Measurements from ENCODE around the gene TSSK6. TPM values are rescaled to one million over a fixed set of nuclear protein-coding genes. Genes with fewer than 3 reads are reported as not detected.

TSSK6 gene
- total RNA-seq, 1 donor from 2014 or later = 1.3 TPM

- ATAC-seq = peak; percentile 96
- peak; percentile 95 for DNase-seq (ENCODE audit: low spot score)
- intact Hi-C loops (cut with DNase I) = no loop called here
Observed at GRCh38 chr19:19515642-19516519, 533 bp upstream of the TSSK6 start, which contains the start of gene NDUFA13. Gene NDUFA13, plus strand, starts transcription at chr19:19516225. Its CDS starts 14 bp downstream, at chr19:19516239.

- intact Hi-C loops (cut with DNase I) = no loop called here
- DNase-seq (ENCODE audit: low spot score) = peak; percentile 89
- ATAC-seq = peak; percentile 73
Observed at GRCh38 chr19:19514215-19514657, 1.1 kb downstream of the TSSK6 start.

GRCh38 chr19:19513682-19514081 lies 1.7 kb downstream of the TSSK6 start:
- no peak for ATAC-seq
- intact Hi-C loops (cut with DNase I) = no loop called here

GRCh38 chr19:19510432-19510831 lies 4.9 kb downstream of the TSSK6 start:
- DNase-seq (ENCODE audit: low spot score) = no peak
- no peak for ATAC-seq
- intact Hi-C loops (cut with DNase I) = no loop called here

More at GRCh38 chr19:19513682-19514081, 1.7 kb downstream of the TSSK6 start:
- no peak for DNase-seq (ENCODE audit: low spot score)

- DNase-seq (ENCODE audit: low spot score) (no peak), ATAC-seq (no peak)
- intact Hi-C loops (cut with DNase I) = no loop called here
Observed at GRCh38 chr19:19508217-19508616, 7.1 kb downstream of the TSSK6 start.

- no peak for ATAC-seq
- intact Hi-C loops (cut with DNase I) = no loop called here
- DNase-seq (ENCODE audit: low spot score) = no peak
Observed at GRCh38 chr19:19507354-19507753, 8.0 kb downstream of the TSSK6 start.

- intact Hi-C loops (cut with DNase I) = no loop called here
- ATAC-seq (peak; percentile 38), DNase-seq (ENCODE audit: low spot score) (no peak)
Observed at GRCh38 chr19:19506592-19506991, 8.8 kb downstream of the TSSK6 start.

- DNase-seq (ENCODE audit: low spot score) = no peak
- intact Hi-C loops (cut with DNase I) = no loop called here
- ATAC-seq = peak; percentile 12
Observed at GRCh38 chr19:19505669-19506326, 9.6 kb downstream of the TSSK6 start.

- DNase-seq (ENCODE audit: low spot score) = no peak
Observed at GRCh38 chr19:19504754-19505668, 10.3 kb downstream of the TSSK6 start.

GRCh38 chr19:19502808-19503602 lies 12.3 kb downstream of the TSSK6 start:
- intact Hi-C loops (cut with DNase I) = no loop called here
- no peak for ATAC-seq
- no peak for DNase-seq (ENCODE audit: low spot score)

More at GRCh38 chr19:19504754-19505668, 10.3 kb downstream of the TSSK6 start:
- intact Hi-C loops (cut with DNase I) = no loop called here
- ATAC-seq = no peak

GRCh38 chr19:19502281-19502680 lies 13.1 kb downstream of the TSSK6 start:
- DNase-seq (ENCODE audit: low spot score) (no peak), ATAC-seq (no peak)
- intact Hi-C loops (cut with DNase I) = no loop called here

GRCh38 chr19:19501798-19502197 lies 13.6 kb downstream of the TSSK6 start:
- intact Hi-C loops (cut with DNase I) = no loop called here
- ATAC-seq = no peak
- DNase-seq (ENCODE audit: low spot score) = no peak

- DNase-seq (ENCODE audit: low spot score) (no peak), ATAC-seq (no peak)
- intact Hi-C loops (cut with DNase I) = no loop called here
Observed at GRCh38 chr19:19500975-19501644, 14.2 kb downstream of the TSSK6 start.

- no peak for DNase-seq (ENCODE audit: low spot score)
- intact Hi-C loops (cut with DNase I) = no loop called here
- ATAC-seq = no peak
Observed at GRCh38 chr19:19499272-19499995, 15.9 kb downstream of the TSSK6 start.

- DNase-seq (ENCODE audit: low spot score) = no peak
- no peak for ATAC-seq
- intact Hi-C loops (cut with DNase I) = no loop called here
Observed at GRCh38 chr19:19498255-19498991, 16.9 kb downstream of the TSSK6 start.
